Stimulated activated CD8-positive, alpha-beta memory T cell treated with anti-CD3 and anti-CD28 coated beads, Interleukin-15, amount 100 ng/mL, for 24 hours (primary cell): ENCODE measurements around the gene SCLY.
"Not testable (repeated sequence)": the region's sequence is repeated elsewhere in the genome, so short reads cannot be mapped to it uniquely, and the experiment has no call there.

ENCODE experiments used
- DNase-seq: peaks from one replicate; pipeline ENCODE4 v3.0.0-alpha.2; 2020; ENCODE audit warnings: low read depth

SCLY gene

DNA sequence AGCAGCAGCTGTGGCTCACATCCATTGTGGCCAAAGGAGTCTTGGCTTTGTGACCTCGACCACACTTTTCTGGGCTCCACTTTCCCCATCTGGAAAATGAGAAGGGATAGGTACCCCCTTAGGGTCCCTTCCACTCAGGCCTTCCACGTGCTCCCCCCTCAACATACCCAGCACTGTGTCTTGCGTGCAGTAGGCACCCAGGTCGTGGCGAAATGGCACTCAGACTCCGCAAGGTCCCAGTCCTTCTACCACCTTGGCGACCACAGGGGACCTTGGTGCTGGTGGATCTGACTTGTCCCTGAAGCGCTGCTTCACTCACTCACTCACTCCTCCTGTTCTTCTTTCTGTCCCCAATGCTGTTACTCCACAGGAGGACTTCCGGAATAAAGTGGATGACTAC lies 19.9 kb upstream of the SCLY start:
- DNase-seq: no peak

DNA sequence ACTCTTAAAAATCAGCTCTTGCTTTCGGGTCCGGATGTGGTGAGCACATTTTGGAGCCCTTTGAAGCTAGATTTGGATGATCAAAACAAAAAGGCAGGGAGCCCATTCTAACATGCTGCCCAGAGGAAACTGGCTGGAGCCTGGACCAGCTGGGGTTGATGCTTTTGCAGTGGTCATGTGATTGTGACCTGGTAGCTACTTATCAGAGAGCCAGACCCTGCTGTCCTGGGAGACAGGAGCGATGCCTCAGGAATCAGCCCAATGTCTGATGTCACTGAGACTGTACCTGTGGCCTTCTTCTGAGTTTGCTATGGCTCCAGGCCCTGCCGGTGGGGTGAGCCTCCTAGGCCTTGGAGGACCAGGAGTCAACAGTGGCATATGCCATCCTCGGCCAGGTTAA lies 18.7 kb upstream of the SCLY start:
- DNase-seq: no peak

DNA sequence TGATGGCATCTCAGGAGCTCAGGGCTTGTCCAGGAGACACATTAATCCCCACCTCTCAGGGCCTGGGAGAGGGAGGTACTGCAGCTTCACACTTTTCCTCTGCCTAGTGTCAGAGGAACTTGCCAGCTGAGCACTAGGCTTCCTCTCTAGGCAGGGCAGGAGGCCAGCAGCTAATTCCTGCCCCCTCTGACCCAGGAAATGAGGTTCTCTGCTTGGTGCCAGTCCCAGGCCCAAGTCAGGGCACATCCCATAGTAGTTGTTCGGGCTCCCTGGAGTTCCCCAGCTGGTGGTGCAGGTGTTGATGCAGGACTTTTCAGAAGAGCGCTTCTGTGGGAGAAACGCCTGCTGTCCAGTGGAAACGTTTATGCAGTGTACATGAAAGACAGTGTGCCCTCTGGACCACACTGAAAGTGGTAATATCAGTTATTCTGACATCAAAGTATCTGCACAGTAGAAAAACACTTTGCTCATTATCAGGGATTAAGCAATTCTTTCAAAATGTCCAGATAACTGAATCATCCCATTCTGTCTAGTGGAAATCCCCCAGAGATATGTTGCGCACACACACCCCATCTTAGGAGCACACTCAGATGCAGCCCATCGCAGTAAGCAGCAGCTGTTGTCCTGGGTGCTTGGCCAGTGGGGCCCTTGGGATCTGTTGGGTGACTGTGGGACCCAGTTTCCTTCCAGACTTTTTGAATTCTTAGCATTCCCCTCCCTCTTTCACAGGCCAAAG lies 17.8 kb upstream of the SCLY start:
- DNase-seq: no peak

DNA sequence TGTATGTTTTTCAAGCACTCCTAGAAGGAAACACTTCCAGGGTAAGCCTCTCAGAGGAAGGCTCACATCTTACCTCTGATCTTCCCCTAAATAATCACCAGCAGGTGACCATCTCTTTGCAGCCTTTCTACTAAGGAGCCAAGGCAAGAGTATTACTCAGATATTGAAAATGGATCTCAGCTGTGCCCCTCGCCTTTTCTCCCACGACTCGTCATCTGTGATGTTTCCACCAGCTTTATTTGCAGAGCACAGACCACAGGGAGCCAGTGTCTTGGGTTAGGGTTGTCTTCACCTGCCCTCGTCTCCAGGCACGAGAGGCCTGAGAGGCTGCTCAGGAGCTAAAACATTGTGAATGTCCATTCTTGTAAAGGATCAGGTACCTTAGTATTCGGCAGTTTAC lies 16.9 kb upstream of the SCLY start:
- no peak for DNase-seq

DNA sequence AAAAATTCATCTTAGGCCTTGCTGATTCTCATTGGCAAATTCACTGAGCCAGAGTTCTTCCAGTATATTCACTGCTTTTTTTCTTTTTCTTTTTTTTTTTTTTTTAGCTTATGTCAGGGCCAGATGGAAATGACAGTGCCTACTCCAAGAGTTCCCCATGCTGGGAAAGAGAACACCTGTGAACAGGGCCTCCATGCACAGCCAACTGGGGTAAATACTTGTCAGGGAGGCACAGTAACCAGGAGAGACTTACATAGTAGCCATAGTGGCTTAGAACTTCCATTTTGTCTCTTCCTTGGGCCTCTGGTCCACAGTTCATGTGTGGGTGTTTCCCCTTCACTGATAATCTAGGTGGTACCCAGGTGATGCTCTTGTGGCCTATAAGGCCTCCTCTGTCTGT lies 15.2 kb upstream of the SCLY start:
- no peak for DNase-seq

DNA sequence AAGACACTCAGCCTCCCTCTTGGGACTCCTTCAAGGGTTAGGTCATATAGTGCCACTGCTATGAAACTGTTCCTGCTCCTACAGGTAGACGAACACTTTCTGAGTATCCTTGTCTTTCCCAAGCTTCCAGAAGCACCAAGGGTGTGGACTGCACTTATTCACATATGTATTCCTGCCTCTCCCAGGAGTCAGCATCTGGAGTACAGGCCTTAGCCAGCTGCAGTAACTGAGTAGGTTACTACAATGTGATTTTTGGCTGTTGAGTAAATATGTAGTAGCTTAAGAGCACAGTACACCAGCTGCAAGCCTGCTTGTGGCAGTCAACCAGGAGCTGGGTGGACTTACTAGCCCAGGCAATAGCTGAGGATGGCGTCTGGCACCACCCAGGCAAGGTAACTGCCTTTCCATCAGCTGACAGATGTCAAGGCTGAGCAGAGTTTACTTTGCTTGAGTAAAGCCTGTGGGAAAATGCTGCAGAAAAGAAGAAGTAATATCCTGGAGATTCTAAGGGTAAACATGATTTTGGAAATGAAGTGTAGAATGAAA lies 14.0 kb upstream of the SCLY start:
- no peak for DNase-seq

DNA sequence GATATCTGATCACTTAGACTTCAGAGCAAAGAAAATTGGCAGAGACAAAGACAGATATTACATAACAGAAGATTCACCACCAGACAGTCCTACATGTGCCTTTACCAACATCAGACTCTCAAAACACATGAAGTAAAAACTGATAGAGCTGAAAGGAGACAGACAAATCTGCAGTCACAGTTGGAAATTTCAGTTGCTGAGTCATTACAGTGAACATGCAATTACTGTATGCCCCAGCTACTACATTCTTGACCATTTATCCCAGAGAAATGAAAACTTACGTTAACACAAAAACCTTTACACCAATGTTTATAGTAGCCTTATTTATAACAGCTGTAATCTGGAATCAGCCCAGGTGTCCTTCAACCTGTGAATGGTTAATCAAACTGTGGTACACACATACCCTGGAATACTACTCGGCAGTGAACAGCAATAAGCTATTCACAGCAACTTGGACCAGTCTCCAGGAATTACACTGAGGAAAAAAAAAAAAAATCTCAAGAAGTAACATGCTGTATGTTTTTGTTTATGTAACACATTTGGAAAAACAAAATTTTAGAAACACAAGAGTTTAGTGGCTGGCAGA lies 7.5 kb upstream of the SCLY start:
- no peak for DNase-seq

DNA sequence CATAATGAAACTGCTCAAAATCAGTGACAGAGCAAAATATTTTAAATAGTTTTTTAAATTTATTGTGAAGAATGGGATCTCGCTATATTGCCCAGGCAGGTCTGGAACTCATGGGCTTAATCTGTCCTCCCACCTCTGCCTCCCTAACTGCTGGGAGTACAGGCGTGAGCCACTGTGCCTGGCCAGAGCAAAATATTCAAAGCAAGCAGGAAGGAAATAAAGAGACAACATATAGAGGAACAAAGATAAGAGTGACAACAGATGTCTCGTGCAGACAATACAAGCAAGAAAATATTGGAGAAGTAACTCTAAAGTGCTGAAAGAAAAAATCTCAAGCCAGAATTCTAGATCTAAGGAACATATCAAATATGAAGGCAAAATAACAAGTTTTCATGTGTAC lies 5.0 kb upstream of the SCLY start:
- no peak for DNase-seq

DNA sequence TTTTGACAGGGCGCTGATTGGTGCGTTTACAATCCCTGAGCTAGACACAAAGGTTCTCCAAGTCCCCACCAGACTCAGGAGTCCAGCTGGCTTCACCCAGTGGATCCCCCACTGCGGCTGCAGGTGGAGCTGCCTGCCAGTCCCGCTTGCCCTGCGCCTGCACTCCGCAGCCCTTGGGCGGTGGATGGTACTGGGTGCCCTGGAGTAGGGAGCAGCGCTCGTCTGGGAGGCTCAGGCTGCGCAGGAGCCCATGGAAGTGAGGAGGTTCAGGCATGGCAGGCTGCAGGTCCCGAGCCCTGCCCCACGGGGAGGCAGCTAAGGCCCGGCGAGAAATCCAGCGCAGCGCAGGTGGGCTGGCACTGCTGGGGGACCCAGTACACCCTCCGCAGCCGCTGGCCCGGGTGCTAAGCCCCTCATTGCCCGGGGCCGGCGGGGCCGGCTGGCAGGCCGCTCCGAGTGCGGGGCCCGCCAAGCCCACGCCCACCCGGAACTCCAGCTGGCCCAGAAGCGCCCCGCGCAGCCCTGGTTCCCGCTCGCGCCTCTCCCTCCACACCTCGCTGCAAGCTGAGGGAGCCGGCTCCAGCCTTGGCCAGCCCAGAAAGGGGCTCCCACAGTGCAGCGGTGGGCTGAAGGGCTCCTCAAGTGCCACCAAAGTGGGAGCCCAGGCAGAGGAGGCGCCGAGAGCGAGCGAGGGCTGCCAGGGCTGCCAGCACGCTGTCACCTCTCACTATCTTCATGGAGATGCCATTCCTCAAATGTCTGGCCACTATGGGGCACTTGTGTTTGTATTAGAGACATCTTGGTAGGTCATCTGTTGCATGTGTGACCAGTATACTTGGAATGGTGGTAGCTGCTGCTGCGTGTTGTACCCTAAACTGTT lies 2.9 kb upstream of the SCLY start:
- not testable (repeated sequence) for DNase-seq

DNA sequence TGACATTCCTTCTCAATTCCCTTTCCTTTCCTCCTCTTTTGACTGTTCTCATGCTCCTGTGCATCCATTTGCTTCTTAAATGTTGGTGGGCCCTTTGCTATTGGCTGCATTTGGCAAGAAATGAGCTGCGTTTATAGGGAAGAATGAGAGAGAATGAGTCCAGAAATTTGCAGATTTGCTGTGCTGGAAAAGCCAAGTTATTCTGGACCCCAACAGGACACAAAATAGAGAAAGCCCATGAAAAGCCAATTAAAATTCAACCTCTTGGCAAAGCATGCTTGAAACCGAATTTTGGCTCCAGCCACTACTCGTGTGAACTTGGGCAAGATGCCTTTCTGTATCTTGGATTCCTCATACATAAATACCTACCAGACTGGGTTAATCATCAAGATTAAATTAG lies 1.3 kb upstream of the SCLY start:
- DNase-seq: no peak

DNA sequence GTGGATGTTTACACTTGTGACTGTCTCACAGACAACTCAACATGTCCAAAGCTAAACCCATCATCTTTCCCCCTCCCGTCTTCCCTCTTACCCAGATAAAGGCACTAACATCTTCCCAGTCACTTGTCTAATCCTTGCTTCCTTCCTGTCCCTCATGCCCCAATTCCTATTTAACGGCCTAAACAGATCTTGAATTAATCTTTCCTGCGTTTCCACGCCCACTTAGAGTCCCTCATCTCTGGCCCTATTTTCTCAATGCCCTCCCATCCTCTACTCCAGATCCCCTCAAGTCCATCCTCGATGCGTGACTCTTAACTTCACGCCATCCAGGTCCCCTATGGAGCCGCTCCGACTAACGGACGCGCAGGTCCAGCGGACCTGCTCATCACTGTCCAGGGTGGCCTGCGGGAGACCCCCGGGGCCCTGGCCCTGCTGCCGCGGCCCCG lies 682 bp upstream of the SCLY start:
- no peak for DNase-seq

DNA sequence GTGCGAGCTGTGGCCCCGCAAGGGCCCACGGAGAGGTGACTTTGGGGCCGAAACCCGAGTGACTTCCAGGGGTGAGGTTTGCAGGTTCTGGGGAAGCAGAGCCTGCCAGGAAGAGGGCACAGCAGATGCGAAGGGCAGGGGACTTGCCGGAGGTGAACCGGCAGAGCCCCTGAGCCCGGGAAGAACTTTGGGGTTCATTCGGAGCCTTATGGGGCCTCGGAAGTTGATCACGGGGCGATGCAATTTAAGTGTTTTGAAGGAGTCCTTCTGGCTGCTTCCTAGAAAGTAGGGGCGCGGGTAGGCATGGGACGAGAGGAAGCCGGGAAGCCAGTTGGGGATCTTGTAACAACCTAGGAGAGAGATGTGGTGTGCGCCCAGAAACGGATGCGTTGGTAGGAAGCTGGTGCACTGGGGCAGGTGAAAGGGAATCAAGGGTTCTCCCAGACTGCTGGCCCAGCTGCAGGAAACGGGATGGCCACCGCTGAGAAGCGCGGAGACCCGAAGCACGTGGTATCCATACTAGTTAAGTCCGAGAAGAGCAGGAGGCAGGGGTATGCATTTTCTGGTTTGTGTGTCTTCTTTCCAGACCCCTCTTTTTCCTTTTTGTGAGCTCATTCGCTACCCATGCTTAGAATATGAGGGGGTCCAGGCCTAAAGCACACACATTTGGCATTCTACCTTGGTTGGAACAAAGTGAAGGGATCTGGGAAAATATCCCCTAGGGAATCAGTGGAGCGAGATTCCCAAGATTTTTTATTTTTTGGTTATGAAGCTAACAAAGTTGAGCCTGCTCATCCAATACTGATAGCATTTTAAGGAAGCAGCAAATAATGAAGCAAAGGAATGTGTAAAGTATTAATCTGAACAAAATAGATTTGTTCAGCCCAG lies 758 bp downstream of the SCLY start:
- DNase-seq: peak; percentile 13

DNA sequence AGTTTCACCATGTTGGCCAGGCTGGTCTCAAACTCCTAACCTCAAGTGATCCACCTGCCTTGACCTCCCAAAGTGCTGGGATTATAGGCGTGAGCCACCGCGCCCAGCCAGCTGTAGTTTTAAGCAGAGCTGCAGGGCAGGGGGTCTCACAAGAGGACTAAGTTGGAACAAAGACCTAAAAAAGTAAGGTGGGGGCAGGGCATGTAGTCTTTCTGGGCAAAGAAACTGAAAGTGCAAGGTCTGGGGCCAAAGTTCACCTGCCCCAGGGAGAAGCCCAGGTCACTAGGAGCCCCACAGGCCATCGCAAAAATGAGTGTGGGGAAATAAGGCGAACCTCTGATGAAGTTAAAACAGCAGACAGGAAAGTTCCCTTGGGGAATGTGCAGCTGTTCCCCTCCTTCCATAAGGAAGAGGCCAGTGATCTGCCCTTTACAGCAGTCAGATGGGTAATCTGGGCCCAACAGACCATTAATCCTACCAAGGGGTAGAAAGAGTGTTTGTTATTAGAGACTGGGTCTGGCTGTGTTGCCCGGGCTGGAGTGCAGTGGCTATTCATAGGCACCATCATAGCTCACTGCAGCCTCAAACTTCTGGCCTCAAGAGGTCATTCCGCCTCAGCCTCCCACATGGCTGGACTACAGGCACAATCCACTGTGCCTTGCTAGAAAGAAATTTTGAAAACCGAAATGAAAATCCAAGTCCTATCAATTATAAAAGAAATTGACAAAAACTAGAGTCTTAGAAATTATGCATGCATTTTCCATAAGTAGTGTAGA lies 2.8 kb downstream of the SCLY start:
- DNase-seq: no peak

DNA sequence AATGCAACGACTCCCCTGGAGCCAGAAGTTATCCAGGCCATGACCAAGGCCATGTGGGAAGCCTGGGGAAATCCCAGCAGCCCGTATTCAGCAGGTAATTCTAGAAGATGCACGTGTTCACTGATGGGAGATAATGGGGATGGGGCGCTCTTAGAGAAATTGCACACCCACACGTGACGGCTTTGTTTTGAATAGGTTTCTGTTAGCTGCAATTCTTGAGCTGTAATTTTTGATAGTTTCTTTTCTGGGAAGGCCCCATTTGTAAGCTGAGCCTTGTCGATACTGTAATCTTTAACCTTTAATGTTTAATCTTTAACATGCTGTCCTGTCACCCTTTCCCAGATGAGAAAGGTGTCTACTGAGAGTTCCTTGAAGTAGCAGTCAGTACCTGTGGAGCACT lies 3.6 kb downstream of the SCLY start:
- DNase-seq: no peak

DNA sequence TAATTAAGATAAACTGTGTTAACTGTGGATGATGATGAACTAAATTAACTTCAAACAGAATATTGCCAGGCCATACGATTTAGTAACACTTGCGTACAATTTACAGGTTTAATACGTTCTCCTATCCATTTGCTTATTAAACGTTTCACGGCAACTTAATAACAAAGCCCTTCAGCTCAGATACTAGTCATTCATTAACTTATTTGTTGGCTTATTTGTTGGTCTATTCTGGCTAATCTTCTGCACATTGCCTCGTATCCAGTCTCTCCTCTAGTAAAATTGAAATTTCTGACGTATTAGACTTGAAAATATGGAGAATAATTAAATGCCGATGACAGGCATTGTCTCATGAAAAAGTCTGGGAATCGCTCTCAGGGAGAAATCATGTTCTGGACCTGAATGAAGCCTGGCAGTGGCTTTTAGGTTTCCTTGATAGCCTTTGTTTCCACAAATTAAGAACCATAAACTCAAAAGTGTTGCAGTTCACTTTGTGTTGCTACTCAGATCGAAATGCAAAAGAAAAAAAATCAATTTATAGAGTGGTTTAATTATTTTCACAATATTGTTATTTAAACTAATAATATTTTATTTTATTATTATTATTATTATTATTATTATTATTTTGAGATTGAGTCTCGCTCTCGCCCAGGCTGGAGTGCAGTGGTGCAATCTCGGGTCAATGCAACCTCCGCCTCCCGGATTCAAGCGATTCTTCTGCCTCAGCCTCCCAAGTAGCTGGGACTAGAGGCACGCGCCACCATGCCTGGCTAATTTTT lies 4.5 kb downstream of the SCLY start:
- no peak for DNase-seq

DNA sequence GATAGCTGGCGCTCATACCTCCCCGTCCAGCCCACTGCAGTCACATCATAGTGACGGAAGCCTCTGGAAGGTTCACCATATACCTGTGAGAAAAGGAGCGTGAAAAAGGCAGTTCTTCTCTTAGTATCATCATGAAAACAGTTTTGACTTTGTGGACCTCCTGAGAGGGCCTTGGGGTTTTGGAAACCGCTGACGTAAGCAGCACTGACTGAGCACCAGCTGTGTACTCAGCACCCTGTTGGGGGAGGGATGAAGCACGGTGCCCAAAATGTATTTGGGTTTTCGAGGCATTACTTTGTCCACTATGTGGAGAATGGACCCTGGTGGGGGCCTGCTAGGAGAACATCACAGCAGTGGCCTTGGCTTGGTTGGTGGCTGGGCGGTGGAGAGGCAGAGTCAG lies 5.4 kb downstream of the SCLY start:
- no peak for DNase-seq

DNA sequence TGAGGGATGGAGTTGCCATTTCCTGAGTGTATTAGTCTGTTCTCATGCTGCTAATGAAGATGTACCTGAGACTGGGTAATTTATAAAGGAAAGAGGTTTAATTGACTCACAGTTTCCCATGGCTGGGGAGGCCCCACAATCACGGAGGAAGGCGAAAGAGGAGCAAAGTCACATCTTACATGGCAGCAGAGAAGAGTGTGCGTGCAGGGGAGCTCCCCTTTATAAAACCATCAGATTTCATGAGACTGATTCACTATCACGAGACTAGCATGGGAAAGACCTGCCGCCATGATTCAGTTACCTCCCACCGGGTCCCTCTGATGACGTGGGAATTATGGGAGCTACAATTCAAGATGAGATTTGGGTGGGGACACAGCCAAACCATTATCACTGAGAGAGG lies 5.9 kb downstream of the SCLY start:
- not testable (repeated sequence) for DNase-seq

DNA sequence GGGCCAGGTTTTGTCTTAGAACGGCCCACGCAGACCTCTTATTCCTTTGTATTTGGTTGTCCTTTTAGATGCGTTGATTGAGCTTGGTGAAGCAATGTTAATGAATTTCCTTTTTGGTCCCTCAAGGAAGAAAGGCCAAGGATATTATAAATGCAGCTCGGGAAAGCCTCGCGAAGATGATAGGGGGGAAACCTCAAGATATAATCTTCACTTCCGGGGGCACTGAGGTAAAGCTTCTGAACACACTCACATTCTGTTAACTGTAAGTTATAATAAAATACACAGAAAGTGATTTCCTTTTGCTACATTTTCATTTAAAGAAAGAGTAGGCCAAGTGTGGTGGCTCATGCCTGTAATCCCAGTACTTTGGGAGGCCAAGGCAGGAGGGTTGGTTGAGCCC lies 7.1 kb downstream of the SCLY start:
- no peak for DNase-seq

DNA sequence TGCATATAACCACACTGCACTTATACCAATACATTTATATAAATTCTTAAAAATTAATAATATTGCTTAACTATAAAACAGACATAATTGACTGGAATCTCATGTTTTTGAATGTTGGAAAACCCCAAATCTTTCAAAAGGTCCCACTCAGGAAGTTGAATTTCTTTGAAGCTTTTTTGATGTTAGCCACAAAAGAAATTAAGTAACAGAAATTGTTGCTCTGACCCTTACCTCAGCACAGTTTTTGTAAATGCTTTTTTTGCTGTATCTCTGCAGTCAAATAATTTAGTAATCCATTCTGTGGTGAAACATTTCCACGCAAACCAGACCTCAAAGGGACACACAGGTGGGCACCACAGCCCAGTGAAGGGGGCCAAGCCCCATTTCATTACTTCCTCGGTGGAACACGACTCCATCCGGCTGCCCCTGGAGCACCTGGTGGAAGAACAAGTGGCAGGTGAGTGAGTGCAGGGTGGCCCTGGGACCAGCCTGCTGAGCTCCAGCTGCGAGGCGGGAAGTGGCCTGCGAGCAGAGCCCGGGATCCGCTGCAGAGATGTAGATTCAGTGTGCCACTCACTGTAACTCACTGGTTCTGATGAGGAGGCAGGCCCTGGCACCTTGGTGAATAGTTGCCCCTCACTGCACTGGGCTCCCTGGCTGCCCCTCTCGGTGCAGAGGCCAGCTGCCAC lies 8.4 kb downstream of the SCLY start:
- no peak for DNase-seq

DNA sequence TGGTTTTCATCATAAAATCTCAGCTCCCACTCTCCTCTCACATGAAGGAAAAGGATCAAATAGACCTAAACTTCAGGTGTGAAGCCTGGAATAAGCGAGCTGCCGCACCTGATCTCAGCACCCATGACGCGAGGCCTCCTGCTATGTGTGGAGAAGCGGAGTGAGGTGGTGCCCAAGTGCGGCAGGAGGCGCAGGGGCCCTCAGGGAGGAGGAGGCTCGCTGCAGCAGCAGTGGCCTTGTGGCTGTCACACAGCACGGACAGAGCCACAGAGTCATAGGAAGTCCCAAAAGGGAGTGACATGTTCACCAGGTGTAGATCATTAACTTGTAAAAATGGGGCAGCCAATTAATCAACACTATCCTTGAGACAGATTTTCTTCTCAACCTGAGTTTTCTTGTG lies 9.1 kb downstream of the SCLY start:
- no peak for DNase-seq
